Chondrocyte (in vitro differentiated cells): ENCODE measurements around the gene EPS8L3. TPM values are rescaled to one million over a fixed set of nuclear protein-coding genes. Genes with fewer than 3 reads are reported as not detected.

Source experiments
- DNase-seq: peaks from one replicate; pipeline ENCODE4 v3.0.0; 2021; ENCODE audit warnings: mixed read lengths, low spot score
- H3K27ac Mint-ChIP-seq: one replicate; pipeline ENCODE4 v1.8.0; 2021; ENCODE audit warnings: mild to moderate bottlenecking, moderate library complexity, mixed read lengths; ENCODE audit not compliant: unreplicated experiment
- H3K27me3 Mint-ChIP-seq: 2 replicates; pipeline ENCODE4 v1.8.0; 2021; ENCODE audit warnings: low read depth, mixed read lengths
- H3K36me3 Mint-ChIP-seq: 2 replicates; pipeline ENCODE4 v1.8.0; 2021; ENCODE audit warnings: low read depth, mixed read lengths
- H3K4me1 Mint-ChIP-seq: 2 replicates; pipeline ENCODE4 v1.8.0; 2021; ENCODE audit warnings: low read depth, mild to moderate bottlenecking, mixed read lengths
- H3K4me3 Mint-ChIP-seq: one replicate; pipeline ENCODE4 v1.8.0; 2021; ENCODE audit warnings: mild to moderate bottlenecking, moderate library complexity, mixed read lengths; ENCODE audit not compliant: unreplicated experiment
- H3K9me3 Mint-ChIP-seq: 2 replicates; pipeline ENCODE4 v1.8.0; 2021; ENCODE audit warnings: low read depth, mixed read lengths
- total RNA-seq: library from RNA; stranded (reverse); gene quantifications from 3 replicates; pipeline ENCODE4 v1.2.1, GENCODE V29; 2021
- TF ChIP-seq, protein P1 (sequence below): fragments of 200-600 bp; sonication (generic); IDR thresholded peaks from 2 replicates; pipeline ENCODE4 v1.5.0; 2021; ENCODE audit warnings: antibody characterized with exemption, mild to moderate bottlenecking, moderate library complexity

Gene EPS8L3
- total RNA-seq, 1 donor from 2014 or later = not detected

DNA sequence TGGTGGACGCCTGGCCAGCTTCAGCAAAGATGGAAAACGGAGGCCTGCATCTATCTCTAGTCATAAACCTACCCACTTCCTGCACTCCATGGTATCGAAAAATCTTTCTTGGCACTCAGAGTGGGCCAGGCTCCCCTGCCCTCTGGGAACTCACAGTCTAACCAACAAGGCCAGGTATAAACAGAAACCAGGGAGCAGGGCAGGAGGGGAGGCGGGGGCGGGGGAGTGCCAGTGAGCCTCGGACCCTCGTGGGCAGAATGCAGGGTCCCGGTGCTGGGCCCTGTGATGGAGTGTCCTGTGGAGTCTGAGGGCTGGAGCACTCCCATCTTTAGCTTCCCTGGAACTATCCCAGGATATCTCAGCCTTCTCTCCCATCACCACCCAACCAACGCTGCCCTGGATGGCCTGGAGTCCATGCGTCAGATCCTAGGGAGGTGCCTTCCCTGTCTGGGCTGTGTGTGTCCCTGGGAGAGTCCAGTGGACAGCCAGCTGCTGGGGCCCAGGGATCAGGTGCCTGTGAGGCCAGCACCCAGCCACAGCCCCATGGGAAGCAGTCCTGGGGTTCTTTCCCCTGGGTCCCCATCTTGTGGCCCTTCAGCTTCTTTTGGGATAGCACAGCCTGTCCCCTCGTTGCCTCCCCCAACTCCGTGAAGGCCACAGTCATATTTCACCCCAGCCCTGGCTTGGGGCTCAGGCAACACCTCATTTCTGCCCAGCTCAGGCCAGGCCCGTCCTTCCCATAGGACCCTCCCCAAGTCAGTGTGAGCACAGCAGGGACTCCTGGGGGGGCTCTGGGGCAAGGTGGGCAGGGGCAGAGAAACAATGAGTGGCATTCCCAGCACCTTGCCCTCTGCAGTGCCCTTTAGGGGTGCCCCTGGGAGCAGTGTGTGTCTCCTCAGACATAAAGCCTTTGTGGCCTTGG lies 1.1 kb upstream of the EPS8L3 start:
- Mint-ChIP-seq H3K9me3 (no peaks in the 10 kb centered on the region), H3K27me3 (no peaks in the 10 kb centered on the region), H3K36me3 (no peaks in the 10 kb centered on the region), H3K4me1 (peaks cover 3% of the 10 kb centered on the region), H3K27ac (no peak overlapping the region), H3K4me3 (no peak overlapping the region)
- DNase-seq = peak; percentile 70
- TF ChIP-seq, protein P1, sequence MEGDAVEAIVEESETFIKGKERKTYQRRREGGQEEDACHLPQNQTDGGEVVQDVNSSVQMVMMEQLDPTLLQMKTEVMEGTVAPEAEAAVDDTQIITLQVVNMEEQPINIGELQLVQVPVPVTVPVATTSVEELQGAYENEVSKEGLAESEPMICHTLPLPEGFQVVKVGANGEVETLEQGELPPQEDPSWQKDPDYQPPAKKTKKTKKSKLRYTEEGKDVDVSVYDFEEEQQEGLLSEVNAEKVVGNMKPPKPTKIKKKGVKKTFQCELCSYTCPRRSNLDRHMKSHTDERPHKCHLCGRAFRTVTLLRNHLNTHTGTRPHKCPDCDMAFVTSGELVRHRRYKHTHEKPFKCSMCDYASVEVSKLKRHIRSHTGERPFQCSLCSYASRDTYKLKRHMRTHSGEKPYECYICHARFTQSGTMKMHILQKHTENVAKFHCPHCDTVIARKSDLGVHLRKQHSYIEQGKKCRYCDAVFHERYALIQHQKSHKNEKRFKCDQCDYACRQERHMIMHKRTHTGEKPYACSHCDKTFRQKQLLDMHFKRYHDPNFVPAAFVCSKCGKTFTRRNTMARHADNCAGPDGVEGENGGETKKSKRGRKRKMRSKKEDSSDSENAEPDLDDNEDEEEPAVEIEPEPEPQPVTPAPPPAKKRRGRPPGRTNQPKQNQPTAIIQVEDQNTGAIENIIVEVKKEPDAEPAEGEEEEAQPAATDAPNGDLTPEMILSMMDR = no peak

DNA sequence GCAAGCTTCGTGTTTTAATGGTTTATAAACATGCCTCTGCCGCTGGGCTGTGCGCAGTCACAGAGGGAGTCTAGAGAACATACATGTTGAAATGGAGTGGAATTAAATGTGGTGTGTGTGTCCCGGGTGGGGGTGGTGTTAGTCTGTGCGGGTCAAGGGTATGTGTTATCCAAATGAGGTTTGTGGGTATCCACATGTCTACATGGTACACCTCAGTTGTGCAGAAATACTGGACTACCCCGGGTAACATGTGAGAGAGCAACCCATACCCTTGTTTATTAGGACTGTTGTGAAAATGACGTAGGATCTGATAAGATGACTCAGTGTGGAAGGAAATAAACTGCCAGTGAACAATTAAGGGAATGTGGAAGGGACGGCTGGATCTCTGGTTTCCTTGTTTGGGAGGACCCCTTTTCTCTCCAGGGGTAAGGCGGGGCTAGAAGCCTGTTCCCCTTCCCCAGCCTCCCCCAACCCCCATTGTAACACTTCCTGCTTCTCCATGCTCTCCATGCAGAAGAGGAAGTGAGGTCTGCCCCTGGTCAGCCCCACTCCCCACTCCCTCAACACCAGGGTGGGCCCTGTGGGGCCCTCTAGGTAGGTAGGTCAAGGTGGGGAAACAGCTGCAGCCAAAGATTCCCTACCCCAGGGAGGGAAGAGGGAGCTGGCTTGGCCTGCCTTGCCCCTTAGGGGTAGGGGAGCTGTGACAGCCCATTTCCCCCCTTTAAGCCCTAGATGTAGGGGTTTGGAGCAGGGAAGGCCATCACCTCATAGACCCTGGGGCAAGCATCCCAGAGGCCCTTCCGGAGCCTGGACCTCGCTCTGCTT lies 690 bp downstream of the EPS8L3 start:
- no peak overlapping the region for H3K27ac Mint-ChIP-seq
- peak; percentile 32 for DNase-seq

DNA sequence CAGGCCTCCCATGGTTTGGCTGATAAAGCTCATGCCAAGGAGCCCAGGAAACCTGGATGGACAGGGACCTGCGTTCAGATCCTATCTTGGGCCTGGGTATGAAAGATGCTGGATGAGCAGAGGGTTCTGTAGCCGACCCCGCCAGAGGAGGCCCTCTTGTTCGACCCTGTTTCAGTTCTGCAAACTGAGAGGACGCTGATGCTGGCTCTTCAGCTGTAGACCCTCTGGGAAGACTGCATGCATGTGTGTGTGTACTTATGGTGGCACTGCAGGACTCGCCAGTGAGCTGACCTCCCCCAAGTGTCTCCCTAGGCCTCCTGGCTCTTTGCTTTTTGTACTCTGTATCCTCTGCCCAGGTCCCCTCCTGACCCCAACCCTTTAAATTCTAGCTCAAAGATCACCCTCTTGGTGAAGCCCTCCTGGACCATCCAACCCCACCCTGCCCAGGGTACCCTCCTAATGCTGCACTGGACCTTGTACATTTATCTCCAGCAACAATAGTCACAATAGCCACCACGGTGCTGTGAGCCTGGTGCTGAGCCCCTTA lies 1.6 kb downstream of the EPS8L3 start:
- Mint-ChIP-seq H3K4me3 (no peak overlapping the region), H3K4me1 (no peaks in the 10 kb centered on the region), H3K36me3 (no peaks in the 10 kb centered on the region), H3K27me3 (no peaks in the 10 kb centered on the region), H3K9me3 (no peaks in the 10 kb centered on the region), H3K27ac (no peak overlapping the region)
- TF ChIP-seq, protein P1 = no peak
- DNase-seq = peak; percentile 43

More for the DNA sequence above, 690 bp downstream of the EPS8L3 start:
- Mint-ChIP-seq H3K4me1 (no peaks in the 10 kb centered on the region), H3K27me3 (no peaks in the 10 kb centered on the region), H3K9me3 (no peaks in the 10 kb centered on the region), H3K4me3 (no peak overlapping the region), H3K36me3 (no peaks in the 10 kb centered on the region)
- TF ChIP-seq, protein P1 = no peak

DNA sequence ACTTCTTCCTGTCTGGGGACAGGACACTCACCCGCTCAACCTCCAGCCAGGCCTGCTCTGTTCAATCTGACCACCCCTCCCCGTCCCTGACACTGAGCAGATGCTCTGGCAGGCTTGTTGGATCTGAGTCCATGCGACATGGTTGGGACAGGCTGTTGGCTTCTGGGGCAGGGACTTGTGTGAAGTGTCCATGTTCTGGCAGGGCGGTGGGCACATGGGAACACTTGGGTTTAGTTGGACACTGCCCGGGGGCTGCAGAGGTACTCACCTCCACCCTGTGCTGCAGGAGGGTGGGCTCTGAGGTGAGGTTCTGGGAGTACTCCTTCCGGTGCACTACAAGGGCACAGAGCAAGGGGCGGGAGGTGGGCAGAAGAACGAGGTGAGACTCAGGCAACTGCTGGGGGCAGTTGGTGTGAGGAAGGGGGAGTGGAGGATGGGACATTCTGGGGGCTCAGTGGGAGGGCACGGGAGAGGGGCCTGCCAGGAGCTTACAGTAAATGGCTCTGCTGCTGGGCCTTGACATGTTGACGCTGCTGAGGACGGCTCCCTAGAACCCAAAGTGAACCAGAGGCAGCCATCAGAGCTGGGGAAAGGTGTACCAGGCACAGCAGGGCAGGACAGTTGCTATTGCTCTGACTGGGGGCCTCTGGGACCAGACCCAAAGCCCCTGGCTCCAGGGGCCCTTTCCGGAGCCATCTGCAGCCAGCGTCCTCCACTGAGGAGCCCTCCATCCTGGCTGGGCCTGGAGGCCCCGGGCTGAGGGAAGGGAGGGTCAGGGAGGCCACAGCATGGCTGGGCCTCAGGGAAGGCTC lies 2.3 kb downstream of the EPS8L3 start:
- Mint-ChIP-seq H3K4me1 (no peaks in the 10 kb centered on the region), H3K9me3 (no peaks in the 10 kb centered on the region), H3K36me3 (no peaks in the 10 kb centered on the region), H3K27ac (no peak overlapping the region), H3K4me3 (no peak overlapping the region), H3K27me3 (no peaks in the 10 kb centered on the region)
- TF ChIP-seq, protein P1 = no peak
- peak; percentile 77 for DNase-seq
